A549 (cell line): ENCODE data around the gene PXDN.

Experiments used
- MAZ ChIP-seq: fragments of 150-350 bp; IDR thresholded peaks from 2 replicates; pipeline ENCODE4 v1.6.1; 2014; ENCODE audit warnings: antibody characterized with exemption, low read depth, low read length, borderline replicate concordance
- NFE2L2 ChIP-seq: fragments of 150-350 bp; conservative IDR thresholded peaks from 2 replicates; pipeline ENCODE4 v1.6.1; 2014; ENCODE audit warnings: low read length
- PHF8 ChIP-seq: fragments of 200-600 bp; sonication (generic); IDR thresholded peaks from 2 replicates; pipeline ENCODE4 v1.6.1; 2016; ENCODE audit warnings: low read depth, mild to moderate bottlenecking, antibody characterized with exemption, moderate library complexity, borderline replicate concordance
- POLR2A ChIP-seq: IDR thresholded peaks from 2 replicates; pipeline ENCODE4 v1.6.1; 2012; ENCODE audit warnings: mild to moderate bottlenecking, low read length
- RFX5 ChIP-seq: fragments of 450-650 bp; IDR thresholded peaks from 2 replicates; pipeline ENCODE4 v1.7.1; 2014; ENCODE audit warnings: antibody characterized with exemption, mild to moderate bottlenecking, moderate library complexity
- USF2 ChIP-seq: fragments of 450-650 bp; IDR thresholded peaks from 2 replicates; pipeline ENCODE4 v1.6.1; 2014; ENCODE audit warnings: antibody characterized with exemption
- TF ChIP-seq, protein P1 (sequence below): fragments of >200 bp; sonication (Bioruptor Twin); formaldehyde crosslinking; IDR thresholded peaks from 3 replicates; pipeline ENCODE4 v1.5.1; 2016
- TF ChIP-seq, protein P2 (sequence below): fragments of >200 bp; sonication (Bioruptor Twin); formaldehyde crosslinking; IDR thresholded peaks from 2 replicates; pipeline ENCODE4 v1.6.1; 2016

DNA sequence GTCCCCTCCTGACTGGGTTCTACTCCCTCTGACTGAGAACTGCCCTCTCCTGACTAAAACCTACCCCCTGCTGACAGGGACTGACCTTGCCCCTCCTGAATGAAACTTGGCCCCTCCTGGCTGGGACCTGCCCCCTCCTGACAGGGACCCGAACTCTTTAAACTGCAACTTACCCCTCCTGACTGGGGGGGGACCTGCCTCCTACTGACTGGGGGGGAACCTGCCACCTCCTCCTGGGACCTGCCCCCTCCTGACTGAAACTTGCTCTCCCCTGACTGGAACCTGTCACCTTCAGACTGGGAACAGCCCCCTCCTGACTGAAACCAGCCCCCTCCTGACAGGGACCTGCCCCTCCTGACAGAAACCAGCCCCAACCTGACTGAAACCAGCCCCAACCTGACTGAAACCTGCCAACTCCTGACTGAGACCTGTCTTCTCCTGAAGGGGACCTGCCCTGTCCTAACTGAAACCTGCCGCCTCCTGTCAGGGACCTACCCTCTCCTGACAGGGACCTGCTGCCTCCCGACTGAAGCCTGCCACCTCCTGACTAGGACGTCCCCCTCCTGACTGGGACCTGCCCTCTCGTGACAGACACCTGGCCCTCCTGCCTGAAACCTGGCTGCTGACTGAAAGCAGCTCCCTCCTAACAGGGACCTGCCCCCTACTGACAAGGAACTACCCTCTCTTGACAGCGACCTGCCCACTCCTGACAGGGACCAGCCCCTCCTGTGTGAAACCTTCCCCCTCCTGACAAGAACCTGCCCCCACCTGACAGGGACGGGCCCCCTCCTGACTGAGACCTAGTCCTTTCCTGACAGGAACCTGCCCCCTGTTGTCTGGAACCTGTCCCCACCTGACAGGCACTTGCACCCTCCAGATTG is 87.1 kb downstream of the PXDN start:
- TF ChIP-seq, protein P1, sequence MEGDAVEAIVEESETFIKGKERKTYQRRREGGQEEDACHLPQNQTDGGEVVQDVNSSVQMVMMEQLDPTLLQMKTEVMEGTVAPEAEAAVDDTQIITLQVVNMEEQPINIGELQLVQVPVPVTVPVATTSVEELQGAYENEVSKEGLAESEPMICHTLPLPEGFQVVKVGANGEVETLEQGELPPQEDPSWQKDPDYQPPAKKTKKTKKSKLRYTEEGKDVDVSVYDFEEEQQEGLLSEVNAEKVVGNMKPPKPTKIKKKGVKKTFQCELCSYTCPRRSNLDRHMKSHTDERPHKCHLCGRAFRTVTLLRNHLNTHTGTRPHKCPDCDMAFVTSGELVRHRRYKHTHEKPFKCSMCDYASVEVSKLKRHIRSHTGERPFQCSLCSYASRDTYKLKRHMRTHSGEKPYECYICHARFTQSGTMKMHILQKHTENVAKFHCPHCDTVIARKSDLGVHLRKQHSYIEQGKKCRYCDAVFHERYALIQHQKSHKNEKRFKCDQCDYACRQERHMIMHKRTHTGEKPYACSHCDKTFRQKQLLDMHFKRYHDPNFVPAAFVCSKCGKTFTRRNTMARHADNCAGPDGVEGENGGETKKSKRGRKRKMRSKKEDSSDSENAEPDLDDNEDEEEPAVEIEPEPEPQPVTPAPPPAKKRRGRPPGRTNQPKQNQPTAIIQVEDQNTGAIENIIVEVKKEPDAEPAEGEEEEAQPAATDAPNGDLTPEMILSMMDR: no peak
- TF ChIP-seq RFX5 (no peak), NFE2L2 (no peak), POLR2A (no peak), USF2 (no peak), PHF8 (no peak), MAZ (no peak)
- TF ChIP-seq, protein P2, sequence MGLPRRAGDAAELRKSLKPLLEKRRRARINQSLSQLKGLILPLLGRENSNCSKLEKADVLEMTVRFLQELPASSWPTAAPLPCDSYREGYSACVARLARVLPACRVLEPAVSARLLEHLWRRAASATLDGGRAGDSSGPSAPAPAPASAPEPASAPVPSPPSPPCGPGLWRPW: no peak
